Ramos (cell line): ENCODE data around the gene BEST3.
"Not testable (repeated sequence)": the region's sequence is repeated elsewhere in the genome, so short reads cannot be mapped to it uniquely, and the experiment has no call there.

ENCODE experiments used
- in situ Hi-C: fragments of 300-500 bp; cut with MboI; formaldehyde crosslinking; loops from one replicate; pipeline ENCODE4 v1.14.3; 2022; ENCODE audit warnings: low sequenced_read_pairs; ENCODE audit not compliant: unreplicated experiment

Gene BEST3

DNA sequence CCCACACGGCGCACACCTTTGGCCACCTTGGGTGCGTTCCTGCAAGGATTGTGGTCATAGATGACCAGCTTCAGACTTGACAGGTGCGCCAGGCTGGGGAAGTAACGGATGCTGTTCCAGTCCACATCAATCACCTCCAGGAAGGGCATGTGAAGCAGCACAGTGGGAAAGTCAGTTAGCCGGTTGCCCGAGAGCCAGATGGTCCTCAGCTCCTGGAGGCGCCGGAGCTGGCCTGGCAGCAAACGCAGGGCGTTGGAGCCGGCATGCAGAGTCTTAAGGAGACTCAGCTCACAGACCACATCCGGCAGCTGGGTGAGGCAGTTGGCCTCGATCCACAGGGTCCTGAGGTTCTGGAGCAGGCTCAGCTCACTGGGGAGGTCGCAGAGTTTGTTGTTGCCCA is 89.0 kb downstream of the BEST3 start:
- in situ Hi-C loops: no loop called here

- in situ Hi-C loops: no loop called here
These were observed 91.0 kb downstream of the BEST3 start for GRCh38 chr12:69608114-69608513.

- in situ Hi-C loops: not testable (repeated sequence)
These were observed 94.8 kb downstream of the BEST3 start for GRCh38 chr12:69604275-69604674.
